HG03469 (cell line): Measurements from ENCODE around the gene SF1.
A peak's percentile ranks its signal among the peaks of the same experiment; 100 is the strongest.
"Not testable (repeated sequence)": the region's sequence is repeated elsewhere in the genome, so short reads cannot be mapped to it uniquely, and the experiment has no call there.

Experiments used
- ATAC-seq: cut with Tn5 transposase; IDR thresholded peaks from one replicate; pipeline ENCODE4 v1.9.1; 2021; ENCODE audit warnings: mild to moderate bottlenecking, moderate library complexity, moderate number of reproducible peaks; ENCODE audit not compliant: unreplicated experiment

Gene SF1

GRCh38 chr11:64778473-64779298, at the start of gene SF1:
Gene SF1, minus strand, starts transcription at chr11:64778542. Its CDS starts 150 bp downstream, at chr11:64778392.
- peak; percentile 45 for ATAC-seq

GRCh38 chr11:64827451-64827839, 49.1 kb upstream of the SF1 start:
- ATAC-seq, result no peak

GRCh38 chr11:64826578-64827450, 48.5 kb upstream of the SF1 start:
- no peak for ATAC-seq

GRCh38 chr11:64826062-64826461, 47.7 kb upstream of the SF1 start:
- ATAC-seq, result no peak

- ATAC-seq, result no peak
Observed at GRCh38 chr11:64823568-64824119, 45.3 kb upstream of the SF1 start.

- no peak for ATAC-seq
Observed at GRCh38 chr11:64817476-64817875, 39.1 kb upstream of the SF1 start.

GRCh38 chr11:64815433-64815832, 37.1 kb upstream of the SF1 start:
- ATAC-seq, result not testable (repeated sequence)

GRCh38 chr11:64814712-64815187, 36.4 kb upstream of the SF1 start:
- ATAC-seq, result no peak

- no peak for ATAC-seq
Observed at GRCh38 chr11:64813826-64814225, 35.5 kb upstream of the SF1 start.

- ATAC-seq, result no peak
Observed at GRCh38 chr11:64810891-64811272, 32.5 kb upstream of the SF1 start.

GRCh38 chr11:64810271-64810890, 32.0 kb upstream of the SF1 start, which contains the start of gene MEN1:
Gene MEN1, minus strand, starts transcription at chr11:64810551. Its CDS starts 442 bp downstream, at chr11:64810109.
- no peak for ATAC-seq

GRCh38 chr11:64809781-64810241, 31.5 kb upstream of the SF1 start:
- no peak for ATAC-seq

GRCh38 chr11:64805481-64805880, 27.1 kb upstream of the SF1 start:
- no peak for ATAC-seq

GRCh38 chr11:64804346-64805210, 26.2 kb upstream of the SF1 start:
- ATAC-seq, result no peak

GRCh38 chr11:64803846-64804345, 25.6 kb upstream of the SF1 start:
- ATAC-seq, result no peak

- ATAC-seq, result peak; percentile 43
Observed at GRCh38 chr11:64803158-64803845, 25.0 kb upstream of the SF1 start, which contains the start of gene MAP4K2. Gene MAP4K2, minus strand, starts transcription at chr11:64803214. Its CDS starts 65 bp downstream, at chr11:64803149.

- peak; percentile 14 for ATAC-seq
Observed at GRCh38 chr11:64802370-64803157, 24.2 kb upstream of the SF1 start.
